ENCODE data around the gene PTPRT.
"Not testable (repeated sequence)": the region's sequence is repeated elsewhere in the genome, so short reads cannot be mapped to it uniquely, and the experiment has no call there.

The PTPRT gene

DNA sequence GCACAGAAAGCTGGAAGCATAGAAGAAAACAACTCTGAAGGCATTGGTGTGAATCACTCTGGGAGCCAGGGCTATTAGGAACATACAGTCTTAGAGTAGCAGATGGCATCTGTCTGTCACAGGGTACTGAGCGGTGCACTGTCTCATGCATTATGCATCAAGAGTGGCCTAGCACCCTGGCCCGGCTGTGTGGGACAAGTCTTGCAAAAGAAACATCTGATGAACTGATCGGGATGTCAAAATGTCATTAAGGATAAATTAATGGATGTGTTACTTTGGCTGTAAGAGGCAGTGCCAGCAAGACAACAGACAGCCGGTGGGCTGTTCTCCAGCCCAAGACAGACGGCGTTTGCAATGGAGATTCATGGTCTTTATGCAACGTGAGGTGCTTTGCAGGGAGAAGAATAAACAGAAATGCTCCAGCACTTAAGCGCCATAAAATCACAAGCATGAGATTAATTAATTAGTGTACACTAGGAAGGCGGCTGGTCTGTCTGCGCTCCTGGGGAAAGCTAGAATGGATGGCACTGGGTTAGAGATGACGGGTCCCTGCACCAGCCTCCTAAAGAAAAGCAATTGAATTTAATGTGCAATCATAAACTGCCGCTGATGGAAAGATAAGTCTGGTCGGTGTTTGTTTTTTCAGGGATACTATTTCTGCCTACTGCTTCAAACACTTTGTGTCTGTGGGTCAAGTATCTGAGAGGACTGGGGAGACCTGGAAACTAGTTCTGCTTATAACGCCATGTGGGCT, 970.9 kb downstream of the PTPRT start:
- no peak for DNase-seq (ENCODE audit: low spot score)
- TF ChIP-seq, protein P1, sequence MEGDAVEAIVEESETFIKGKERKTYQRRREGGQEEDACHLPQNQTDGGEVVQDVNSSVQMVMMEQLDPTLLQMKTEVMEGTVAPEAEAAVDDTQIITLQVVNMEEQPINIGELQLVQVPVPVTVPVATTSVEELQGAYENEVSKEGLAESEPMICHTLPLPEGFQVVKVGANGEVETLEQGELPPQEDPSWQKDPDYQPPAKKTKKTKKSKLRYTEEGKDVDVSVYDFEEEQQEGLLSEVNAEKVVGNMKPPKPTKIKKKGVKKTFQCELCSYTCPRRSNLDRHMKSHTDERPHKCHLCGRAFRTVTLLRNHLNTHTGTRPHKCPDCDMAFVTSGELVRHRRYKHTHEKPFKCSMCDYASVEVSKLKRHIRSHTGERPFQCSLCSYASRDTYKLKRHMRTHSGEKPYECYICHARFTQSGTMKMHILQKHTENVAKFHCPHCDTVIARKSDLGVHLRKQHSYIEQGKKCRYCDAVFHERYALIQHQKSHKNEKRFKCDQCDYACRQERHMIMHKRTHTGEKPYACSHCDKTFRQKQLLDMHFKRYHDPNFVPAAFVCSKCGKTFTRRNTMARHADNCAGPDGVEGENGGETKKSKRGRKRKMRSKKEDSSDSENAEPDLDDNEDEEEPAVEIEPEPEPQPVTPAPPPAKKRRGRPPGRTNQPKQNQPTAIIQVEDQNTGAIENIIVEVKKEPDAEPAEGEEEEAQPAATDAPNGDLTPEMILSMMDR (IDR thresholded peaks at IDR 0.05; ENCODE audit: extremely low read depth, insufficient read depth, missing control alignments) = no peak
- in situ Hi-C loops (cut with MboI; ENCODE audit: low pct_unique_long_range_greater_than_20kb, low sequenced_read_pairs, unreplicated experiment) = no loop called here

DNA sequence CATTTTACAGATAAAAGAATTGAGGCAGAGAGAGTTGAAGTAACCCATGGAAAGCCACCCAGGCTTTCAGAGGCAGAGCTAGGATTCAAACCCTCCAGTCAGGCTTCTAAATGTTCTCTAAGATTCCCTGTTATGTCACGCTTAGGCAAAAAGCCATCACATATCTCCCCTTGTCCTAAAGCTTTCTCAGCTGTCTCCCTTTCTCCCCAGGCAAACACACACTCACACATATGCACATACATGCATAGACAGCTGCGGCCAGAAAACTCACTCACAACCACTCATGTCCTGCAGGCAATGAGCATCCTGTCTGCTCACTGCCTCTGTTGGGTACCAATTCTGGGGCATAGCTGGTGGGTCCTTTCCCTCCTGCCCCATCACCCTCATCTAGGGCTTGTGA, 975.6 kb downstream of the PTPRT start:
- TF ChIP-seq, protein P1 (IDR thresholded peaks at IDR 0.05; ENCODE audit: extremely low read depth, insufficient read depth, missing control alignments) = no peak
- in situ Hi-C loops (cut with MboI; ENCODE audit: low pct_unique_long_range_greater_than_20kb, low sequenced_read_pairs, unreplicated experiment) = no loop called here
- no peak for DNase-seq (ENCODE audit: low spot score)

GRCh38 chr20:42212391-42212790, 977.3 kb downstream of the PTPRT start:
- in situ Hi-C loops (cut with MboI; ENCODE audit: low pct_unique_long_range_greater_than_20kb, low sequenced_read_pairs, unreplicated experiment) = no loop called here
- TF ChIP-seq, protein P1 (IDR thresholded peaks at IDR 0.05; ENCODE audit: extremely low read depth, insufficient read depth, missing control alignments) = no peak
- DNase-seq (ENCODE audit: low spot score) = no peak

DNA sequence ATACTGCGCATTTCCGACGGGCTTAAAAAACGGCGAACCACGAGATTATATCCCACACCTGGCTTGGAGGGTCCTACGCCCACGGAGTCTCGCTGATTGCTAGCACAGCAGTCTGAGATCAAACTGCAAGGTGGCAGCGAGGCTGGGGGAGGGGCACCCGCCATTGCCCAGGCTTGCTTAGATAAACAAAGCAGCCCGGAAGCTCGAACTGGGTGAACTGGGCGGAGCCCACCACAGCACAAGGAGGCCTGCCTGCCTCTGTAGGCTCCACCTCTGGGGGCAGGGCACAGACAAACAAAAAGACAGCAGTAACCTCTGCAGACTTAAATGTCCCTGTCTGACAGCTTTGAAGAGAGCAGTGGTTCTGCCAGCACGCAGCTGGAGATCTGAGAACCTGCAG, 983.1 kb downstream of the PTPRT start:
- in situ Hi-C loops (cut with MboI; ENCODE audit: low pct_unique_long_range_greater_than_20kb, low sequenced_read_pairs, unreplicated experiment); DNase-seq (ENCODE audit: low spot score): not testable (repeated sequence)

- DNase-seq (ENCODE audit: low spot score) = no peak
- in situ Hi-C loops (cut with MboI; ENCODE audit: low pct_unique_long_range_greater_than_20kb, low sequenced_read_pairs, unreplicated experiment) = no loop called here
- TF ChIP-seq, protein P1 (IDR thresholded peaks at IDR 0.05; ENCODE audit: extremely low read depth, insufficient read depth, missing control alignments) = peak; percentile 20
These were observed 985.5 kb downstream of the PTPRT start for GRCh38 chr20:42204109-42204660.

GRCh38 chr20:42197599-42197998, 992.1 kb downstream of the PTPRT start:
- TF ChIP-seq, protein P1 (IDR thresholded peaks at IDR 0.05; ENCODE audit: extremely low read depth, insufficient read depth, missing control alignments) = no peak
- in situ Hi-C loops (cut with MboI; ENCODE audit: low pct_unique_long_range_greater_than_20kb, low sequenced_read_pairs, unreplicated experiment) = no loop called here

DNA sequence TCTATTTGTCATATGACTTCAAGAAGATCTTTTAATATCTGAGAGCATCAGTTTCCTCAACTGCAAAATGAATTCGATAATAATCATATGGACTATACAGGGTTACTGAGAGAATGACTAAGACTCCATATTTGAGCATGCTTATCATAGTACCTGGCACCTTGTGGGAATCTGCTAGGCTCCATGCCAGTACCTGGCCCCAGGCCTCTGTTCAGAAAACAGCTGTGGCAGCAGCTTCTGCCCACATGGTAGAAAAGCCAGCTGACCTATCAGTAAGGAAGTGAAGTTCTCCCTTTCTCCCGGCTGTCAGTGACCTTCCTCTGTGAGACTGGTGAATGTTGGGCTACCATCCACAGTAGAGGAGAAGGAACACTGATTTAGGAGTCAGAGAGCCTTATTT, 996.6 kb downstream of the PTPRT start:
- no peak for DNase-seq (ENCODE audit: low spot score)
- TF ChIP-seq, protein P1 (IDR thresholded peaks at IDR 0.05; ENCODE audit: extremely low read depth, insufficient read depth, missing control alignments) = no peak
- in situ Hi-C loops (cut with MboI; ENCODE audit: low pct_unique_long_range_greater_than_20kb, low sequenced_read_pairs, unreplicated experiment) = no loop called here

More at GRCh38 chr20:42197599-42197998, 992.1 kb downstream of the PTPRT start:
- no peak for DNase-seq (ENCODE audit: low spot score)

All from GM13977 (cell line).